8988T (cell line): ENCODE measurements around the gene INPP5J.

Experiments
- DNase-seq: peaks from one replicate; pipeline ENCODE4 v3.0.0; 2011

The INPP5J gene

DNA sequence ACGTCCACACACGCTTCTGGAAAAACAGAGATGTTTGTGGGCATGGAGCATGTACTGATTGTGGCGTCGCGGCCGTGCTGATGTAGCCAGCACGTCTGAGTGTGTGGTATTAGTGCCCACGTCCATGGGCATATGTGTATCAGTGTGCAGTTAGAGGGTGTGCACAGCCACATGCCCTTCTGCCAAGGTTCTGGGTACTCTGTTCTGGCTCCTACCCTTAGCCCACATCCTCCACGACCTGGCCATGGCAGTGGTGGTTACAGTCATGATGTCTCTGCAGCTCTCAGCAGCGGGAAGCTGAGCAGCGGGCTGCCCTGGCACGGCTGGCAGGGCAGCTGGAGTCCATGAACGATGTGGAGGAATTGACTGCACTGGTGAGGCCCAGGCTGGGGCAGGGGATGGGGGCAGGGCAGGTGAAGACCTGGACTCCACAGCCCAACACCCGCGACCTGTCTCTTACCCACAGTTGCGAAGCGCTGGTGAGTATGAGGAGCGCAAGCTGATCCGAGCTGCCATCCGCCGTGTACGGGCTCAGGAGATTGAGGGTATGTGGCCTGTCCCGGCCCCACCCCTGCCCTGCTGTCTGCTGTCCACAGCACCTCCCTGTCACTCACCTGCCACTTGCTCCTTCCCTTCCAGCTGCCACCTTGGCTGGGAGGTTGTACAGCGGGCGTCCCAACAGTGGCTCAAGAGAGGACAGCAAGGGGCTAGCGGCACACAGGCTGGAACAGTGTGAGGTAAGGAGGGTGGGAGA is 34.4 kb upstream of the INPP5J start:
- DNase-seq: no peak

DNA sequence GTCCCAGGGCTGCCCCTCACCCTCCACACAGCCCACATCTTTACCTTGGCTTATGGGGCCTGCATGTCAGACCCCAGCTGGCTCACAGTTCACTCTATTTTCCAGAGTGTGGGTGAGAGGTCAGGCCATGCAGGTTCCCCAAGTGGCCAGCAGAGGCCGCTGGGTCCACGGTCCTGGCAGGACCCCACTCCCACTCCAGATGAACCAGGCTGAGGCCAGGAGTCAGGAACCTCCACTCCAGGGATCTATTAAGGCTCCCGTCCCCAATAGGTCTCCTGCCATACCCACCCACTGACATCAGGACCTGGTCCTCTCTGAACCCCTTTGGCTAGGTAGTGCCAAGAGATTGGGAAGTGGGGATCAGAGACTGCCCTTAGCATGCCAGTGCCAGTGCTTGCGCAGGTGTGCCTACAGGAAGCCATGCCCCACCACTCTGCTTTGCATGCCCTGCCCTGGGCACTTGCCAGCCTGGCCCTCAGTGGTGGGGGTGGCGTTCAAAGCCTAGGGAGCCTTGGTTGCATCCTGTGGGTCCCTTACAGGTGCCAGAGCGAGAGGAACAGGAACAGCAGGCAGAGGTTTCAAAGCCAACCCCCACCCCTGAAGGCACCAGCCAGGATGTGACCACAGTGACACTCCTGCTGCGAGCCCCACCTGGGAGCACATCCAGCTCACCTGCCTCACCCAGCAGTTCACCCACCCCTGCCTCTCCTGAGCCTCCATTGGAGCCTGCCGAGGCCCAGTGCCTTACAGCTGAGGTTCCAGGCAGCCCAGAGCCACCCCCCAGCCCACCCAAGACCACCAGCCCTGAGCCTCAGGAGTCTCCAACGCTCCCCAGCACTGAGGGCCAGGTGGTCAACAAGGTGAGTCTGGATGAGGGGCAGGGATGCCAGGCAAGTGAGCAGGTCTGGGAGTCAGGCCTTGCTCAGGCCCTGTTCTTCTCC is 33.3 kb upstream of the INPP5J start:
- peak; percentile 85 for DNase-seq

- DNase-seq: peak; percentile 20
Observed at GRCh38 chr22:31090217-31091085, 32.3 kb upstream of the INPP5J start.

GRCh38 chr22:31091106-31091975 is 31.4 kb upstream of the INPP5J start:
- no peak for DNase-seq

- DNase-seq: peak; percentile 31
Observed at GRCh38 chr22:31092161-31092560, 30.6 kb upstream of the INPP5J start.

DNA sequence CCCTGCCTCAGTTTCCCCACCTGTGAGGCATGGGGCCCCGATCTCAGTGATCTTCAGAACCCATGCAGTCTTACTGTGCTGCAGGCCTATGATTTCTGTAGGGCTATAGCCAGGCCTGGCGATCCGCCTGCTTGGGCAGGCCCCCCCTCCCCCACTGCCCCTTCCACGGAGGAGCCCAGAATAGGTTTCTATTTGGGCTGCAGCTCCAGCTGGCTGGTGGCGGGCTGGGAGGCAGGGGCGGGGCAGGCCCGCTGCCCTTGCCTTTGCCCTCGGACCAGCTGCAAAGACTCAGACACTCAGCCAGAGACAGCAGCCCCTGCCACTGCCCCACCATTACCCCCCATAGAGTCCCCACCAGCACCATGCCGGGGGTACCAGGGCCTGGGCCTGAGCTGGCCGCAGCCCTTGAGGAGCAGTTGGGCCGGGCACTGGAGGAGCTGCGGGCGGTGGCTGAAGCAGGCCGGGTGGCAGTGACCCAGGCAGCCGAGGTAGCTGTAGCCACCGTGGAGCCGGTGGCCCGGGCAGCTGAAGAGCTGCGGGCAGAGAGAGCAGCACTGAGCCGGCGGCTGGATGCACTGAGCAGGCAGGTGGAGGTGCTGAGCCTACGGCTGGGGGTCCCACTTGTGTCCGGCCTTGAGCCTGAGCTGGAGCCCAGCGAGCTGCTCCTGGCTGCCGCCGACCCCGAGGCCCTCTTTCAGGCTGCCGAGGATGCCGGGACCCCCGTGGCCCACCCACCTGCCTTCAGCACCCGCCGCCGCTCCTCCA is 29.5 kb upstream of the INPP5J start:
- peak; percentile 16 for DNase-seq

- peak; percentile 21 for DNase-seq
Observed at GRCh38 chr22:31094021-31094551, 28.7 kb upstream of the INPP5J start.

- DNase-seq: no peak
Observed at GRCh38 chr22:31094741-31095140, 28.0 kb upstream of the INPP5J start.

GRCh38 chr22:31095637-31096249 is 27.0 kb upstream of the INPP5J start:
- no peak for DNase-seq

DNA sequence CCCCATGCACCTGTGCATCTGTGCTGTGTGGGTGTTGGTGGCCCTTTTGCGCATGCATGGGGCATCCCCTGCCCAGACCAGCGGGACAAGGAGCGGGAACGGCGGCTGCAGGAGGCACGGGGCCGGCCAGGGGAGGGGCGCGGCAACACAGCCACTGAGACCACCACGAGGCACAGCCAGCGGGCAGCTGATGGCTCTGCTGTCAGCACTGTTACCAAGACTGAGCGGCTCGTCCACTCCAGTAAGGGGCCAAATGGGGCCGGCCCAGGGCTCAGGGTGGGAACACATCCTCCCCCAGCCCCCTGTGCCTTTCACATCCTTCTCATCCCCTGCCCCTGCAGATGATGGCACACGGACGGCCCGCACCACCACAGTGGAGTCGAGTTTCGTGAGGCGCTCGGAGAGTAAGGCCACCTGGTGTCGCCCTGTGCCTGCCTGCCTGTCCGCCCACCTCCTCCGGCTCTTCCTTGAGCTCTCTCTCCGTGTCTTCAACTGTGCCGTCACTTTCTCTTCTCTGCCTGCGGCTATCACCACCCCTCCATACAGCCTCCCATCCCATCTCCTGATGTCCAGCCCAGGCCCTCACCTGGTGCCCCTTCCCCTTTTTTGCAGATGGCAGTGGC is 26.0 kb upstream of the INPP5J start:
- DNase-seq: peak; percentile 11

DNA sequence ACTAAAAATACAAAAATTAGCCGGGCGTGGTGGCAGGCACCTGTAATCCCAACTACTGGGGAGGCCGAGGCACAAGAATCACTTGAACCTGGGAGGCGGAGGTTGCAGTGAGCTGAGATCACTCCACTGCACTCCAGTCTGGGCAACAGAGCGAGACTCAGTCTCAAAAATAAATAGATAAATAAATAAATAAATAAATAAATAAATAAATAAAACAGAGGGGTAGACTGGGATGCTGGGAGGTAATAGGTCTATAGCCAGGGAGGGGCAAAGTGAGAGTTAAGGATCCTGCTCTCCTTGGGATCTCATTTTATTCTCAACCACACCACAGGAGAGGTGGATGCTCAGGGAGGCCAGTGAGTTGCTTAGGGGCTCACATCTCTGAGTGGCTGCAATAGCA is 25.2 kb upstream of the INPP5J start:
- DNase-seq: peak; percentile 14

- peak; percentile 10 for DNase-seq
Observed at GRCh38 chr22:31097941-31098631, 24.7 kb upstream of the INPP5J start.

GRCh38 chr22:31098632-31099110 is 24.1 kb upstream of the INPP5J start:
- peak; percentile 33 for DNase-seq

GRCh38 chr22:31099386-31099785 is 23.4 kb upstream of the INPP5J start:
- peak; percentile 9 for DNase-seq

GRCh38 chr22:31099841-31100761 is 22.7 kb upstream of the INPP5J start:
- DNase-seq: peak; percentile 6

DNA sequence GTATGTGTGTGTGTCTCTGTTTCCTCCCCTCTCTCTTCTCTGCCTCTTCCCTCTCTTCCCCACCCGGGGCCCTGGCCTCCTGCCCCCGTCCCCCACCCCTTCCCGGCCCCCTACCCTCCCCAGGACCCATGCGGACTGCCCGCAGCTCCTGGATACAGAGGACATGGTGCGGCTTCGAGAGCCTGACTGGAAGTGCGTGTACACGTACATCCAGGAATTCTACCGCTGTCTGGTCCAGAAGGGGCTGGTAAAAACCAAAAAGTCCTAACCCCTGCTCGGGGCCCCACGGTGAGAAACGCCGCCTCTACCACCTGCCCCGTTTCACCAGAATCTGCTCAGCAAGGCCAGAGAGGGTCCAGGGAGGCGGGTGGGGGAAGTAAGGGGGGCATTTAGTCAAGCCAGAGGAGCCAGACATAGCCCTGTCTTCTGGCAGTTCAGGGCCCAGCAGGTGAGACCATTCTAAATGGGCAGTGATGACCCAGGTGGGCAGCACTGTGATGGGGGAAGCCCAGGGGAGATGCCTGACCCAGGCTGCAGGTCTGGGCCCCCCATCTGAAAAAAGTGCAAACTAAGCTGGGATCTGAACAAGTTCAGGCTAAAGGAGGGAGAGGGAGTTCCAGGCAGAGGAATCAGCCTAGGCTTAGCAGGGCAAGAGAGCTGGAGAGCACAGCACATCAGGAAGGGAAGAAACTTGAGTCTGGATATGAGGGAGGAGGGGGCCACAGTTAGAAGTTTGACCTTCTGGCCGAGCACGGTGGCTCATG is 21.8 kb upstream of the INPP5J start:
- peak; percentile 4 for DNase-seq

GRCh38 chr22:31102441-31103081 is 20.2 kb upstream of the INPP5J start:
- DNase-seq: no peak
